Measurements from ENCODE around the gene RHOC. TPM values are rescaled to one million over a fixed set of nuclear protein-coding genes. Genes with fewer than 3 reads are reported as not detected.

RHOC gene
- total RNA-seq, 1 experiment from 2014 or later = 154 TPM

- POLR2A ChIA-PET = interaction anchor here (0.9 to 3.5 kb wide), 6 partner anchors 10 to 358 kb away, joined by 3 to 16 read pairs (median 6); partner anchors contain the start of genes LRIG2 and SLC16A1
- DNase-seq (ENCODE audit: low read depth, low spot score) (no peak), ATAC-seq (peak; percentile 28)
- intact Hi-C loops (cut with micrococcal nuclease) = loop anchor here (5.0 kb wide), 2 partner anchors 168 to 243 kb away; partner anchors contain the start of gene SLC16A1
- Histone ChIP-seq H2AFZ (ENCODE audit: low read depth, low read length, poor library complexity, severe bottlenecking) (no peak overlapping the region), H3K4me3 (replicated peaks in 1 of 2; ENCODE audit: low read depth in 1 of 2, low read length in 2 of 2) (peak overlapping the region; percentile 58 to 75), H3K79me2 (ENCODE audit: insufficient read depth, low read length) (no peaks in the 10 kb centered on the region), H3K9me2 (ENCODE audit: insufficient read depth) (no peaks in the 10 kb centered on the region), H3K9me3 (ENCODE audit: control insufficient read depth in 1 of 2, insufficient read depth in 1 of 2, low read depth in 1 of 2, low read length in 2 of 2) (no peaks in the 10 kb centered on the region), H4K20me1 (ENCODE audit: insufficient read depth) (no peaks in the 10 kb centered on the region), H3K9ac (ENCODE audit: low read length) (peak overlapping the region; percentile 72), H3K27ac (ENCODE audit: low read depth, low read length) (peak overlapping the region; percentile 34; the same call in 1 of the 2 replicates), H3K27me3 (ENCODE audit: insufficient read depth, low read length) (no peaks in the 10 kb centered on the region), H3K4me1 (ENCODE audit: control insufficient read depth in 1 of 2, insufficient read depth in 2 of 2, low read length in 2 of 2) (peaks cover 18 to 39% of the 10 kb centered on the region in 2 experiments), H3K4me2 (ENCODE audit: low read length) (peak overlapping the region; percentile 99), H3K36me3 (ENCODE audit: control insufficient read depth in 1 of 2, insufficient read depth in 2 of 2, low read length in 2 of 2) (no peaks in the 10 kb centered on the region)
- RAD21 ChIA-PET (ENCODE audit: low non-redundant PET in 1 of 2, low total read pairs in 2 of 2, uncharacterized antibody in 2 of 2, unreplicated experiment in 2 of 2) = interaction anchor here (0.7 to 3.3 kb wide), 6 partner anchors 90 to 345 kb away, joined by 3 to 16 read pairs (median 4); no protein-coding TSS in a partner anchor
- CTCF ChIA-PET = interaction anchor here (0.6 to 4.3 kb wide), 13 partner anchors 10 to 1352 kb away, joined by 3 to 114 read pairs (median 8); partner anchors contain the start of gene LRIG2
- TSS peak; percentile 40 for BruUV-seq (replicated peaks)
- TF ChIP-seq, protein P1, sequence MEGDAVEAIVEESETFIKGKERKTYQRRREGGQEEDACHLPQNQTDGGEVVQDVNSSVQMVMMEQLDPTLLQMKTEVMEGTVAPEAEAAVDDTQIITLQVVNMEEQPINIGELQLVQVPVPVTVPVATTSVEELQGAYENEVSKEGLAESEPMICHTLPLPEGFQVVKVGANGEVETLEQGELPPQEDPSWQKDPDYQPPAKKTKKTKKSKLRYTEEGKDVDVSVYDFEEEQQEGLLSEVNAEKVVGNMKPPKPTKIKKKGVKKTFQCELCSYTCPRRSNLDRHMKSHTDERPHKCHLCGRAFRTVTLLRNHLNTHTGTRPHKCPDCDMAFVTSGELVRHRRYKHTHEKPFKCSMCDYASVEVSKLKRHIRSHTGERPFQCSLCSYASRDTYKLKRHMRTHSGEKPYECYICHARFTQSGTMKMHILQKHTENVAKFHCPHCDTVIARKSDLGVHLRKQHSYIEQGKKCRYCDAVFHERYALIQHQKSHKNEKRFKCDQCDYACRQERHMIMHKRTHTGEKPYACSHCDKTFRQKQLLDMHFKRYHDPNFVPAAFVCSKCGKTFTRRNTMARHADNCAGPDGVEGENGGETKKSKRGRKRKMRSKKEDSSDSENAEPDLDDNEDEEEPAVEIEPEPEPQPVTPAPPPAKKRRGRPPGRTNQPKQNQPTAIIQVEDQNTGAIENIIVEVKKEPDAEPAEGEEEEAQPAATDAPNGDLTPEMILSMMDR (IDR thresholded peaks at IDR 0.05 in 2 of 3, conservative IDR thresholded peaks at IDR 0.05 in 1 of 3; ENCODE audit: borderline replicate concordance in 1 of 3, insufficient read depth in 1 of 3, low read depth in 2 of 3, low read length in 2 of 3) = 0 out of 6 replicates have a peak, but pooled peaks of 1 of the 3 experiments have one; percentile 4
- TF ChIP-seq, protein P2, sequence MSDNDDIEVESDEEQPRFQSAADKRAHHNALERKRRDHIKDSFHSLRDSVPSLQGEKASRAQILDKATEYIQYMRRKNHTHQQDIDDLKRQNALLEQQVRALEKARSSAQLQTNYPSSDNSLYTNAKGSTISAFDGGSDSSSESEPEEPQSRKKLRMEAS (IDR thresholded peaks at IDR 0.05) = peak; percentile 48; the same call in 1 of the 2 replicates
- TF ChIP-seq POLR2AphosphoS5 (IDR thresholded peaks at IDR 0.05; ENCODE audit: low read depth, low read length) (peak; percentile 50; the same call in 1 of the 2 replicates), EGR1 (IDR thresholded peaks at IDR 0.05; ENCODE audit: low read depth) (peak; percentile 43; the same call in 1 of the 2 replicates), FOSL1 (IDR thresholded peaks at IDR 0.05; ENCODE audit: low read depth) (no peak)
Observed at GRCh38 chr1:112714313-112715263, 7.7 kb upstream of the RHOC start.

All from HCT116 (cell line).